WTC11 (cell line): ENCODE data around the gene AMY2B. TPM values are rescaled to one million over a fixed set of nuclear protein-coding genes. Genes with fewer than 3 reads are reported as not detected.
"Not testable (repeated sequence)": the region's sequence is repeated elsewhere in the genome, so short reads cannot be mapped to it uniquely, and the experiment has no call there.

Source experiments
- ATAC-seq: fragments of 200-7000 bp; cut with Tn5 transposase; 2 replicates; pipeline ENCODE4 v1.10.0; 2021; ENCODE audit warnings: mild to moderate bottlenecking, moderate library complexity
- Bru-seq: library from RNA; stranded (reverse); fragments of 400-500 nt; gene quantifications from one replicate; lab custom pipeline; 2021; lab: Mats Ljungman, UMichigan
- CTCF ChIA-PET: fragments of 300-600 bp; sonication (Branson Sonifier 250); formaldehyde crosslinking; loops from one replicate; lab custom pipeline; 2021; ENCODE audit warnings: antibody characterized with exemption; lab: Charles Lee
- POLR2A ChIA-PET: fragments of 350-600 bp; sonication (Branson Sonifier 250); formaldehyde crosslinking; loops from one replicate; lab custom pipeline; 2021; ENCODE audit warnings: antibody characterized with exemption; lab: Charles Lee
- DNase-seq: peaks from one replicate; pipeline ENCODE4 v3.0.0; 2021; ENCODE audit warnings: low spot score
- H3K27ac Mint-ChIP-seq: 2 replicates; pipeline ENCODE4 v1.8.0; 2021; ENCODE audit warnings: mixed read lengths
- H3K27me3 Mint-ChIP-seq: 2 replicates; pipeline ENCODE4 v1.8.0; 2021; ENCODE audit warnings: low read depth, mild to moderate bottlenecking, moderate library complexity, mixed read lengths
- H3K36me3 Mint-ChIP-seq: 2 replicates; pipeline ENCODE4 v1.8.0; 2021; ENCODE audit warnings: mixed read lengths
- H3K4me1 Mint-ChIP-seq: 2 replicates; pipeline ENCODE4 v1.8.0; 2022; ENCODE audit warnings: mixed read lengths
- H3K4me3 Mint-ChIP-seq: 2 replicates; pipeline ENCODE4 v1.8.0; 2021; ENCODE audit warnings: mild to moderate bottlenecking, moderate library complexity, mixed read lengths
- H3K9me3 Mint-ChIP-seq: 2 replicates; pipeline ENCODE4 v1.8.0; 2021; ENCODE audit warnings: mixed read lengths
- CDX4 ChIP-seq: fragments of 250-450 bp; sonication (Bioruptor Pico); IDR thresholded peaks from 2 replicates; pipeline ENCODE4 v1.9.0; 2021; ENCODE audit warnings: moderate library complexity, mild to moderate bottlenecking, inconsistent platforms, borderline replicate concordance
- CREM ChIP-seq: sonication (generic); formaldehyde crosslinking; IDR thresholded peaks from 2 replicates; pipeline ENCODE4 v1.8.1; 2022; ENCODE audit warnings: mild to moderate bottlenecking, missing genetic modification reagents, moderate library complexity
- EMX1 ChIP-seq: fragments of 250-450 bp; sonication (Bioruptor Pico); IDR thresholded peaks from 2 replicates; pipeline ENCODE4 v1.8.0; 2021; ENCODE audit warnings: mild to moderate bottlenecking
- FOXJ3 ChIP-seq: sonication (generic); formaldehyde crosslinking; IDR thresholded peaks from 2 replicates; pipeline ENCODE4 v1.9.0; 2021; ENCODE audit warnings: missing genetic modification reagents, mild to moderate bottlenecking, borderline replicate concordance
- GRHL2 ChIP-seq: fragments of 250-450 bp; sonication (Bioruptor Pico); IDR thresholded peaks from 2 replicates; pipeline ENCODE4 v1.8.0; 2022; ENCODE audit warnings: mild to moderate bottlenecking, moderate library complexity; ENCODE audit not compliant: insufficient replicate concordance, severe bottlenecking
- GTF2I ChIP-seq: fragments of 250-450 bp; sonication (Bioruptor Pico); conservative IDR thresholded peaks from 2 replicates; pipeline ENCODE4 v1.4.0; 2021; ENCODE audit warnings: mild to moderate bottlenecking
- IRF2 ChIP-seq: sonication (generic); formaldehyde crosslinking; IDR thresholded peaks from 2 replicates; pipeline ENCODE4 v1.8.0; 2022; ENCODE audit warnings: low read depth, missing genetic modification reagents, borderline replicate concordance
- MYBL2 ChIP-seq: sonication (generic); formaldehyde crosslinking; IDR thresholded peaks from 2 replicates; pipeline ENCODE4 v1.8.1; 2023; ENCODE audit warnings: mild to moderate bottlenecking, moderate library complexity, missing genetic modification reagents
- NFE2L1 ChIP-seq: sonication (generic); formaldehyde crosslinking; IDR thresholded peaks from 2 replicates; pipeline ENCODE4 v1.8.1; 2023; ENCODE audit warnings: missing genetic modification reagents
- TCF7 ChIP-seq: sonication (generic); formaldehyde crosslinking; IDR thresholded peaks from 2 replicates; pipeline ENCODE4 v1.8.0; 2022; ENCODE audit warnings: mild to moderate bottlenecking, low read depth, missing genetic modification reagents, moderate library complexity
- TEAD4 ChIP-seq: sonication (generic); formaldehyde crosslinking; IDR thresholded peaks from 2 replicates; pipeline ENCODE4 v1.8.0; 2022; ENCODE audit warnings: mild to moderate bottlenecking, missing genetic modification reagents
- ZBTB21 ChIP-seq: sonication (generic); formaldehyde crosslinking; IDR thresholded peaks from 2 replicates; pipeline ENCODE4 v1.8.1; 2023; ENCODE audit warnings: mild to moderate bottlenecking, missing genetic modification reagents, borderline replicate concordance
- ZNF138 ChIP-seq: sonication (generic); formaldehyde crosslinking; conservative IDR thresholded peaks from 2 replicates; pipeline ENCODE4 v1.8.1; 2022; ENCODE audit warnings: mild to moderate bottlenecking, moderate library complexity, missing genetic modification reagents
- ZNF232 ChIP-seq: sonication (generic); formaldehyde crosslinking; IDR thresholded peaks from 2 replicates; pipeline ENCODE4 v1.8.0; 2022; ENCODE audit warnings: mild to moderate bottlenecking, missing genetic modification reagents
- ZNF416 ChIP-seq: fragments of 250-450 bp; sonication (Bioruptor Pico); IDR thresholded peaks from 2 replicates; pipeline ENCODE4 v1.9.0; 2021; ENCODE audit warnings: mild to moderate bottlenecking, inconsistent platforms
- ZNF671 ChIP-seq: fragments of 250-450 bp; sonication (Bioruptor Pico); IDR thresholded peaks from 2 replicates; pipeline ENCODE4 v1.8.0; 2021; ENCODE audit warnings: mild to moderate bottlenecking
- long read RNA-seq, 3 experiments: library from RNA in 1 of 3; library from capped mRNA in 1 of 3; library from polyadenylated mRNA in 1 of 3; unstranded in 2 of 3; stranded (forward) in 1 of 3; transcript quantifications; one replicate each; pipeline ENCODE4 v2.0.0, GENCODE V29; 2021
- total RNA-seq: library from RNA; stranded (reverse); gene quantifications from 3 replicates; pipeline ENCODE4 v1.2.3, GENCODE V29; 2021
- TF ChIP-seq, protein P1 (sequence below): sonication (generic); formaldehyde crosslinking; IDR thresholded peaks from 2 replicates; pipeline ENCODE4 v1.8.1; 2023; ENCODE audit warnings: mild to moderate bottlenecking, missing genetic modification reagents
- TF ChIP-seq, protein P2 (sequence below): fragments of 250-450 bp; sonication (Bioruptor Pico); conservative IDR thresholded peaks from 2 replicates; pipeline ENCODE4 v1.9.0; 2021; ENCODE audit warnings: mild to moderate bottlenecking

AMY2B gene
- total RNA-seq (2.7 to 3.3 TPM (median 3.2 TPM) in 3 replicates), Bru-seq, nascent RNA (percentile 60 among the genes with signal in this experiment)
- long read RNA-seq, experiment 1, partial matches to known transcripts, result 0 of 4 reads
- long read RNA-seq, experiment 1, other reads (novel, unspliced or antisense), result 0 of 4 reads
- long read RNA-seq, experiment 2, partial matches to known transcripts, result 1 of 1 reads
- long read RNA-seq, experiment 2, other reads (novel, unspliced or antisense), result 0 of 1 reads
- long read RNA-seq, experiment 3, result 0 reads

DNA sequence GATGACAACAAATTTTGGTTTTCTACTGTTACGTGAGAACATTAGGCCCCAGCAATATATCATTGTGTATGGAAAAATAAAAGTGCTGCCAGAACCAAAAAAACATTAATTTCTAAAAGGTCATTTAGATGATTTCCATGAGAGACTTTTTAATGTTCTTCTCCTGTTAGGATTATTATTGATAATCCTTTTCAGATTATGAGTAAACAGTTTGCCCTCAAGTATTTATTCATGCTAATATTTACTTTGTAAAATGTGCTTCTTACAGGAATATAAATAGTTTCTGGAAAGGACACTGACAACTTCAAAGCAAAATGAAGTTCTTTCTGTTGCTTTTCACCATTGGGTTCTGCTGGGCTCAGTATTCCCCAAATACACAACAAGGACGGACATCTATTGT lies at the start of gene AMY2B:
AMY2B (plus strand) TSS at position 301 of the 400 bp plus-strand sequence; CDS start at position 315, 14 bp downstream.
- ATAC-seq, DNase-seq, H3K36me3 Mint-ChIP-seq, H3K27ac Mint-ChIP-seq, H3K4me3 Mint-ChIP-seq, POLR2A ChIA-PET, H3K27me3 Mint-ChIP-seq, CTCF ChIA-PET, H3K4me1 Mint-ChIP-seq: not testable (repeated sequence)
- H3K9me3 Mint-ChIP-seq, result peaks cover 14% of the 10 kb centered on the region

DNA sequence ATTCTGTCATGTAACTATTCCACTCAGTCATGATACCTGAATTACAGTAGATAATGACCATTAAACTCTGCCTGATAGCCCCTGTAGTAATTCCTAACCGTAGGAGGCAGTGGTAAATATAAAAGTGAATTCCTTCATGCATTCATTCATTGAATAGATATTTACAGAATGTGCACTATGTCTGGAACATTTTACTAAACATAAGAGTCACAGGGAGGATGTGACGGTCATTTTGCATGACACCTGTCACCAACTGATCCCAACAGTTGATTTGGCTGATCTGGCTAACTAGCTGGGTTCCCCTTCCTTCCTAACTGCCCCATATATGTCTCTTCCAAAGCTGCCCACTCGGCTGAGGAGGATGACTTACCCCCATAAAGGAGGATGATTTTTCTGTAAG lies 48.0 kb upstream of the AMY2B start:
- H3K9me3 Mint-ChIP-seq, result peaks cover 9% of the 10 kb centered on the region
- H3K4me3 Mint-ChIP-seq, result no peak overlapping the region
- ATAC-seq, result no peak
- ChIA-PET CTCF (no interaction called here), POLR2A (no interaction called here)
- H3K27me3 Mint-ChIP-seq, result peaks cover 4% of the 10 kb centered on the region; the same call in 1 of the 2 replicates
- DNase-seq, result no peak
- no peak overlapping the region for H3K27ac Mint-ChIP-seq
- no peak for TF ChIP-seq ZNF232 (CRISPR knock-in tag)
- no peak for TF ChIP-seq EMX1 (CRISPR knock-in tag)
- TF ChIP-seq GTF2I (CRISPR knock-in tag), result no peak
- TF ChIP-seq GRHL2 (CRISPR knock-in tag), result no peak
- H3K36me3 Mint-ChIP-seq, result peaks cover 8% of the 10 kb centered on the region
- H3K4me1 Mint-ChIP-seq, result peaks cover 9% of the 10 kb centered on the region

- Mint-ChIP-seq H3K27me3 (peaks cover 4% of the 10 kb centered on the region; the same call in 1 of the 2 replicates), H3K27ac (no peak overlapping the region), H3K36me3 (peaks cover 13% of the 10 kb centered on the region), H3K9me3 (peaks cover 9% of the 10 kb centered on the region), H3K4me3 (peak overlapping the region; percentile 67), H3K4me1 (peaks cover 17% of the 10 kb centered on the region)
- ATAC-seq, result peak; percentile 76
- no peak for DNase-seq
- TF ChIP-seq NFE2L1 (CRISPR knock-in tag) (no peak), ZNF138 (CRISPR knock-in tag) (no peak), IRF2 (CRISPR knock-in tag) (no peak), CREM (CRISPR knock-in tag) (no peak), TCF7 (CRISPR knock-in tag) (no peak), ZNF671 (CRISPR knock-in tag) (no peak), ZBTB21 (CRISPR knock-in tag) (no peak), FOXJ3 (no peak), CDX4 (CRISPR knock-in tag) (no peak), TEAD4 (CRISPR knock-in tag) (no peak), MYBL2 (CRISPR knock-in tag) (no peak), ZNF416 (CRISPR knock-in tag) (no peak)
- TF ChIP-seq, protein P1, sequence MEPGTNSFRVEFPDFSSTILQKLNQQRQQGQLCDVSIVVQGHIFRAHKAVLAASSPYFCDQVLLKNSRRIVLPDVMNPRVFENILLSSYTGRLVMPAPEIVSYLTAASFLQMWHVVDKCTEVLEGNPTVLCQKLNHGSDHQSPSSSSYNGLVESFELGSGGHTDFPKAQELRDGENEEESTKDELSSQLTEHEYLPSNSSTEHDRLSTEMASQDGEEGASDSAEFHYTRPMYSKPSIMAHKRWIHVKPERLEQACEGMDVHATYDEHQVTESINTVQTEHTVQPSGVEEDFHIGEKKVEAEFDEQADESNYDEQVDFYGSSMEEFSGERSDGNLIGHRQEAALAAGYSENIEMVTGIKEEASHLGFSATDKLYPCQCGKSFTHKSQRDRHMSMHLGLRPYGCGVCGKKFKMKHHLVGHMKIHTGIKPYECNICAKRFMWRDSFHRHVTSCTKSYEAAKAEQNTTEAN (CRISPR knock-in tag), result no peak
- TF ChIP-seq, protein P2, sequence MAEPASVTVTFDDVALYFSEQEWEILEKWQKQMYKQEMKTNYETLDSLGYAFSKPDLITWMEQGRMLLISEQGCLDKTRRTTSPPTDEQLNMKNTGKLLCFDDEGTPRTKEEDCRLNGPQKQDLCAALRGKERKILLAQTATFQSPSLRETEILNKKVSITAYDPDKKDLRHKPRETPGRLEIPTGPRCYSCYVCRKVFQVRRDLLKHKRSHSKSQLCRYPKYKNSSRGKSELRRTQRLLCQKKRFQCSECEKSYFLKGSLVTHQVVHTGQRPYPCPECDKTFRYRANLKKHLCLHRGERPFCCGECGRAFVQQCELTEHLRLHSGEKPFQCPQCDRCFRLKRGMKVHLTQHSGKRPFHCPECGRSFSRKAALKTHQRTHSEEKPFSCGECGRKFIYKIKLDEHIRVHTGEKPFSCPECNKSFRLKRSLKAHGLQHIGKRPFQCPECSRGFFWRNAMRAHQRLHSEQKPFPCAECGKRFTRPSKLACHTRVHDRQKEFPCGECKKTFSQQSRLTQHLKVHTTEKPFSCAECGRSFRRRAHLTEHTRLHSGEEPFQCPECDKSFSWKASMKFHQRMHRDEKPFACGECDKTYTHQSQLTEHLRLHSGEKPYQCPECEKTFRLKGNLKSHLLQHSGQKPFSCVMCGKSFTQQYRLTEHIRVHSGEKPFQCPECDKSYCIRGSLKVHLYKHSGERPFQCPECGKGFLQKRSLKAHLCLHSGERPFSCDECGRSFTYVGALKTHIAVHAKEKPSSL (CRISPR knock-in tag), result no peak
- ChIA-PET POLR2A (no interaction called here), CTCF (interaction anchor here (1.4 to 1.9 kb wide), 2 partner anchors 11 to 64 kb away, joined by 3 to 6 read pairs; no protein-coding TSS in a partner anchor)
Observed at GRCh38 chr1:103525114-103525606, 46.2 kb upstream of the AMY2B start.
